CD4-positive, alpha-beta T cell (primary cell): ENCODE measurements around the gene ASTN2. TPM values are rescaled to one million over a fixed set of nuclear protein-coding genes. Genes with fewer than 3 reads are reported as not detected.

Source experiments
- ATAC-seq: fragments of 200-7000 bp; cut with Tn5 transposase; one replicate; pipeline ENCODE4 v1.10.0; 2022; ENCODE audit warnings: mild to moderate bottlenecking; ENCODE audit not compliant: poor library complexity
- CTCF ChIA-PET: fragments of 350-600 bp; sonication (Branson Sonifier 250); formaldehyde crosslinking; loops from one replicate; lab custom pipeline; 2021; ENCODE audit warnings: antibody characterized with exemption, inconsistent platforms; lab: Charles Lee
- POLR2A ChIA-PET: fragments of 350-600 bp; sonication (Branson Sonifier 250); formaldehyde crosslinking; loops from one replicate; lab custom pipeline; 2021; ENCODE audit warnings: antibody characterized with exemption, inconsistent platforms; lab: Charles Lee
- DNase-seq, 14 experiments: peaks; one replicate each; pipeline ENCODE4 v3.0.0-alpha.2; 2013 to 2020; ENCODE audit warnings: mixed read lengths in 2 of 14
- H3K27ac ChIP-seq, 2 donors: one replicate each; pipeline versions ENCODE4 v1.5.1 to v1.7.0; 2013; ENCODE audit warnings: low read length in 2 of 2, low read depth in 1 of 2, mild to moderate bottlenecking in 1 of 2
- H3K27me3 ChIP-seq, 2 experiments: 1 replicate in 1 of 2; 2 replicates in 1 of 2; pipeline versions ENCODE4 v1.6.1 to v1.7.0; 2013; ENCODE audit warnings: low read length in 2 of 2, control low read depth in 1 of 2, mild to moderate bottlenecking in 1 of 2, moderate library complexity in 1 of 2; ENCODE audit not compliant: insufficient read depth in 2 of 2, control insufficient read depth in 1 of 2
- H3K36me3 ChIP-seq: one replicate; pipeline ENCODE4 v1.6.1; 2013; ENCODE audit warnings: low read length, control low read depth; ENCODE audit not compliant: insufficient read depth
- H3K4me1 ChIP-seq: one replicate; pipeline ENCODE4 v1.6.1; 2013; ENCODE audit warnings: low read length, control low read depth; ENCODE audit not compliant: insufficient read depth
- H3K4me3 ChIP-seq: one replicate; pipeline ENCODE4 v1.5.1; 2013; ENCODE audit warnings: mild to moderate bottlenecking, low read length, moderate library complexity
- H3K9me3 ChIP-seq, 2 experiments: 1 replicate in 1 of 2; 2 replicates in 1 of 2; pipeline versions ENCODE4 v1.6.1 to v1.7.0; 2013; ENCODE audit warnings: low read length in 2 of 2, mild to moderate bottlenecking in 2 of 2, control low read depth in 1 of 2, moderate library complexity in 1 of 2; ENCODE audit not compliant: control insufficient read depth in 1 of 2, insufficient read depth in 1 of 2
- H3K27ac Mint-ChIP-seq: one replicate; pipeline ENCODE4 v1.8.0; 2020; ENCODE audit warnings: mixed read lengths
- H3K27me3 Mint-ChIP-seq: one replicate; pipeline ENCODE4 v1.8.0; 2021; ENCODE audit warnings: mixed read lengths
- H3K36me3 Mint-ChIP-seq: one replicate; pipeline ENCODE4 v1.8.0; 2021; ENCODE audit warnings: low read depth, mixed read lengths
- H3K4me1 Mint-ChIP-seq: one replicate; pipeline ENCODE4 v1.8.0; 2021; ENCODE audit warnings: low read depth, mixed read lengths
- H3K4me3 Mint-ChIP-seq: one replicate; pipeline ENCODE4 v1.8.0; 2020; ENCODE audit warnings: mild to moderate bottlenecking, mixed read lengths
- H3K9me3 Mint-ChIP-seq: one replicate; pipeline ENCODE4 v1.8.0; 2020; ENCODE audit warnings: mixed read lengths
- CTCF ChIP-seq: fragments of 200-600 bp; IDR thresholded peaks from one replicate; pipeline ENCODE4 v1.8.0; 2022; ENCODE audit warnings: antibody characterized with exemption, mild to moderate bottlenecking
- intact Hi-C, 2 experiments: fragments of 100-400 bp; cut with DNase I in 1 of 2; cut with micrococcal nuclease in 1 of 2; formaldehyde crosslinking; loops; one replicate each; pipeline versions ENCODE4 v1.15.1 to v1.9.0; 2023 to 2025; cut with DNase I, micrococcal nuclease
- total RNA-seq, 174 experiments: library from RNA in 2 of 174; stranded (reverse) in 2 of 174; gene quantifications; one replicate each; pipeline ENCODE4 v1.2.3 and lab custom pipeline; 2021 to 2026

The ASTN2 gene
- total RNA-seq, 2 experiments from 2014 or later = 2.3 to 2.4 TPM

- TF ChIP-seq CTCF = no peak
- no peaks in the 10 kb centered on the region for H3K4me1 ChIP-seq
- DNase-seq (no peak), ATAC-seq (no peak)
- H3K36me3 ChIP-seq = no peaks in the 10 kb centered on the region
- Mint-ChIP-seq H3K27me3 (no peaks in the 10 kb centered on the region), H3K4me3 (no peak overlapping the region), H3K36me3 (no peaks in the 10 kb centered on the region), H3K27ac (no peak overlapping the region), H3K9me3 (no peaks in the 10 kb centered on the region), H3K4me1 (no peaks in the 10 kb centered on the region)
- intact Hi-C loops = no loop called here
- CTCF ChIA-PET = no interaction called here
- H3K4me3 ChIP-seq = no peak overlapping the region
- no peaks in the 10 kb centered on the region for H3K9me3 ChIP-seq
- H3K27ac ChIP-seq = no peak overlapping the region
- no peaks in the 10 kb centered on the region for H3K27me3 ChIP-seq
- POLR2A ChIA-PET = no interaction called here
Observed at GRCh38 chr9:116464987-116465571, 949.8 kb downstream of the ASTN2 start.

DNA sequence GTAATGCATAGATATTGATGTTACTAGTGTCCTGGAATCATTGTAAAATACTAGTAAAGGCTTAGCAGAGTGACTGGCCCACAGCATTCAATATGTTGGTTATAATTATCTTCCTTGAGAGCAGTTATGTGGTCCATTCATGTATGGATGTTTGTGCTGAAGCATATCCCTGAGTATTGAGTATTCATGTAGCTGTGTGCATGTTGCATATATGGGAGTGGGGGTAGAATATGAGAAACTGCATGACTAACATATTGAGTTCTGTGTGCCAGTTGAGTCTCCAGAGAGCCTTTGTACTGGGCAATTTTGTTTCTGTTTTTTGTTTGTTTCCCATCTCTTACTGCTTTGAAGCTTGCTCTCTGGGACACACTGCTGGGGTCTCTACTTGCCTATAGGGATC is 950.4 kb downstream of the ASTN2 start:
- Mint-ChIP-seq H3K4me1 (no peaks in the 10 kb centered on the region), H3K36me3 (no peaks in the 10 kb centered on the region), H3K27ac (no peak overlapping the region), H3K27me3 (no peaks in the 10 kb centered on the region), H3K4me3 (no peak overlapping the region), H3K9me3 (no peaks in the 10 kb centered on the region)
- no peak for ATAC-seq
- no peak for DNase-seq
- Histone ChIP-seq H3K27me3 (no peaks in the 10 kb centered on the region), H3K27ac (no peak overlapping the region), H3K4me1 (no peaks in the 10 kb centered on the region), H3K9me3 (no peaks in the 10 kb centered on the region), H3K4me3 (no peak overlapping the region), H3K36me3 (no peaks in the 10 kb centered on the region)
- POLR2A ChIA-PET = no interaction called here
- CTCF ChIA-PET = no interaction called here
- intact Hi-C loops = no loop called here
- TF ChIP-seq CTCF = no peak

DNA sequence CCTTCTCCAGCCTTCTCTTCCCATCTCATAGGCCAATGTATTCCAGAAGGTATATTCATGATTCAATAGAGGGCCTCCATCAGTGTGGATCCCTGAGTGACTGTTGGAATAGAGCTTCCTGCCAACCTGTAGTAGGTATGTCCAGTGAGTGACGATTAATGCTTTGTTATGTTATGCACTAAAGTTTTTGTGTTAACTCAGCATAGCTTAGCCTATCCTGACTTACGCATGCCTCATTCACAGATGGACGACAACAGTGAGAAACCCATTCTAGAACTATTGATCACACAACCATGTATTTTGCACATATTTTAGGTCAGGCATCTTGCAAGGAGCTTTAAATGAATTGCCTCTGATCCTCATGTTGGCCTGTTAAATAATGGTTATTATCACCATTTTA is 953.2 kb downstream of the ASTN2 start:
- POLR2A ChIA-PET = no interaction called here
- DNase-seq = no peak
- peaks cover 12% of the 10 kb centered on the region for H3K36me3 Mint-ChIP-seq
- H3K27me3 ChIP-seq = no peaks in the 10 kb centered on the region
- no peak for ATAC-seq
- H3K27ac ChIP-seq = no peak overlapping the region
- CTCF ChIA-PET = no interaction called here
- H3K4me3 Mint-ChIP-seq = no peak overlapping the region
- H3K4me1 ChIP-seq = no peaks in the 10 kb centered on the region
- H3K4me1 Mint-ChIP-seq = no peaks in the 10 kb centered on the region
- intact Hi-C loops = no loop called here
- no peak overlapping the region for H3K4me3 ChIP-seq
- H3K36me3 ChIP-seq = no peaks in the 10 kb centered on the region
- no peak for TF ChIP-seq CTCF
- peaks cover 0 to 6% of the 10 kb centered on the region in 2 experiments for H3K9me3 ChIP-seq
- peaks cover 10% of the 10 kb centered on the region for H3K9me3 Mint-ChIP-seq
- no peak overlapping the region for H3K27ac Mint-ChIP-seq
- no peaks in the 10 kb centered on the region for H3K27me3 Mint-ChIP-seq
